Cardiac muscle cell (in vitro differentiated cells and primary cell): Measurements from ENCODE around the gene NPTN. TPM values are rescaled to one million over a fixed set of nuclear protein-coding genes. Genes with fewer than 3 reads are reported as not detected.

Source experiments
- DNase-seq, 2 donors: peaks; one replicate each; pipeline versions ENCODE4 v3.0.0 to v3.0.0-alpha.2; 2010 to 2017; ENCODE audit warnings: low read depth in 1 of 2, low spot score in 1 of 2
- H3K27ac ChIP-seq: fragments of 200-600 bp; sonication (generic); 2 replicates; pipeline ENCODE4 v1.5.1; 2016
- H3K27me3 ChIP-seq: fragments of 200-600 bp; sonication (generic); 2 replicates; pipeline ENCODE4 v1.6.0; 2016; ENCODE audit warnings: control low read depth
- H3K36me3 ChIP-seq: fragments of 200-600 bp; sonication (generic); 2 replicates; pipeline ENCODE4 v1.5.1; 2016; ENCODE audit warnings: control low read depth
- H3K4me1 ChIP-seq: fragments of 200-600 bp; sonication (generic); 2 replicates; pipeline ENCODE4 v1.8.1; 2017; ENCODE audit warnings: low read depth, mild to moderate bottlenecking, mixed run types
- H3K4me3 ChIP-seq: fragments of 200-600 bp; sonication (generic); 2 replicates; pipeline ENCODE4 v1.5.1; 2016; ENCODE audit warnings: mild to moderate bottlenecking
- H3K9me3 ChIP-seq: fragments of 200-600 bp; sonication (generic); 2 replicates; pipeline ENCODE4 v1.5.1; 2017; ENCODE audit warnings: low read depth, mild to moderate bottlenecking, control low read depth
- polyA plus RNA-seq: library from polyadenylated mRNA; unstranded; fragments of >200 nt; fragmentation: Nextera tagmentation; extraction: Ambion mirVana; gene quantifications from 2 replicates; pipeline ENCODE4 v1.2.1, GENCODE V29; 2016
- total RNA-seq: library from RNA; depleted of rRNA; stranded (reverse); fragments of >200 nt; gene quantifications from 2 replicates; pipeline ENCODE4 v1.2.3, GENCODE V29; 2016
- TF ChIP-seq, protein P1 (sequence below): IDR thresholded peaks from 2 replicates; pipeline ENCODE4 v1.5.1; 2012; ENCODE audit warnings: low read depth, mild to moderate bottlenecking, low read length

Gene NPTN
- total and polyA plus RNA-seq, 2 experiments from 2014 or later, result 243 to 375 TPM

DNA sequence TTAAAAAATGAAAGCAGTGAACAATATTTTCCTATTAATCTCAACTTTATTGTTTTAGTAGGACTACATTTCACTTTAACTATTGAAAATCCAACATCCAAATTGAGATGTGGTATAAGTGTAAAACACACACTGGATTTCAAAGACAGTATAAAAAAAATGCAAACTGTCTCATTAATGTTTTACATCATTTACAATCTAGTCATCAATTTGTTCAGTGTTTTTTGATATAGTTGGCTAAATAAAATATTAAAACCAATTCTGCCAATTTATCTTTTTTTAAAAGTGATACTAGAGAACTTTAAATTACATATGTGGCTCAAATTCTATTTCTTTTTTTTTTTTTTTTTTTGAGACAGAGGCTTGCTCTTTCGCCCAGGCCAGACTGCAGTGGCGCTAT is 95.1 kb downstream of the NPTN start:
- no peaks in the 10 kb centered on the region for H3K27me3 ChIP-seq
- H3K36me3 ChIP-seq, result no peaks in the 10 kb centered on the region
- H3K4me3 ChIP-seq, result no peak overlapping the region
- DNase-seq, result no peak
- no peaks in the 10 kb centered on the region for H3K4me1 ChIP-seq
- H3K9me3 ChIP-seq, result no peaks in the 10 kb centered on the region
- no peak overlapping the region for H3K27ac ChIP-seq
- TF ChIP-seq, protein P1, sequence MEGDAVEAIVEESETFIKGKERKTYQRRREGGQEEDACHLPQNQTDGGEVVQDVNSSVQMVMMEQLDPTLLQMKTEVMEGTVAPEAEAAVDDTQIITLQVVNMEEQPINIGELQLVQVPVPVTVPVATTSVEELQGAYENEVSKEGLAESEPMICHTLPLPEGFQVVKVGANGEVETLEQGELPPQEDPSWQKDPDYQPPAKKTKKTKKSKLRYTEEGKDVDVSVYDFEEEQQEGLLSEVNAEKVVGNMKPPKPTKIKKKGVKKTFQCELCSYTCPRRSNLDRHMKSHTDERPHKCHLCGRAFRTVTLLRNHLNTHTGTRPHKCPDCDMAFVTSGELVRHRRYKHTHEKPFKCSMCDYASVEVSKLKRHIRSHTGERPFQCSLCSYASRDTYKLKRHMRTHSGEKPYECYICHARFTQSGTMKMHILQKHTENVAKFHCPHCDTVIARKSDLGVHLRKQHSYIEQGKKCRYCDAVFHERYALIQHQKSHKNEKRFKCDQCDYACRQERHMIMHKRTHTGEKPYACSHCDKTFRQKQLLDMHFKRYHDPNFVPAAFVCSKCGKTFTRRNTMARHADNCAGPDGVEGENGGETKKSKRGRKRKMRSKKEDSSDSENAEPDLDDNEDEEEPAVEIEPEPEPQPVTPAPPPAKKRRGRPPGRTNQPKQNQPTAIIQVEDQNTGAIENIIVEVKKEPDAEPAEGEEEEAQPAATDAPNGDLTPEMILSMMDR, result no peak

DNA sequence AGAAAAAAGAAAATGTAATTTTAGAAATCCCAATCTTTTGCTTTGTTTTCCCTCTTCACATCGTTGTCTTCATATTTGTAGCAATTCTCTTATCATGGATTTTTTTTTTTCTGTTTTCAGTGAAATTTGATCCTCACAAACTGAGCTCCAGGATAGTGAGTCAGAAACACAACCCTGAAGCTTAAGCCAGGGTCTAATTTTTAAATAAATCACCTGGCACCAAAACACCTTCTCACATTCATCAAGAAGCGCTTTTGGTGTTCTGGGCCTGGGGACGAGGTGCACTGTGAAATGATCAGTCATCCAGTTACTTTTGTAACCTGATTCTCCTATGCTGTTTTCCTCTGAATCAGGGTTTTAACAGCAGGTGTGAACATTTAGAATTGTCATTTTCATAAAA is 102.5 kb downstream of the NPTN start:
- H3K9me3 ChIP-seq, result no peaks in the 10 kb centered on the region
- TF ChIP-seq, protein P1, result no peak
- H3K36me3 ChIP-seq, result no peaks in the 10 kb centered on the region
- peak overlapping the region; percentile 9 for H3K27ac ChIP-seq
- H3K27me3 ChIP-seq, result no peaks in the 10 kb centered on the region
- no peak for DNase-seq
- no peak overlapping the region for H3K4me3 ChIP-seq
- H3K4me1 ChIP-seq, result peaks cover 19% of the 10 kb centered on the region

DNA sequence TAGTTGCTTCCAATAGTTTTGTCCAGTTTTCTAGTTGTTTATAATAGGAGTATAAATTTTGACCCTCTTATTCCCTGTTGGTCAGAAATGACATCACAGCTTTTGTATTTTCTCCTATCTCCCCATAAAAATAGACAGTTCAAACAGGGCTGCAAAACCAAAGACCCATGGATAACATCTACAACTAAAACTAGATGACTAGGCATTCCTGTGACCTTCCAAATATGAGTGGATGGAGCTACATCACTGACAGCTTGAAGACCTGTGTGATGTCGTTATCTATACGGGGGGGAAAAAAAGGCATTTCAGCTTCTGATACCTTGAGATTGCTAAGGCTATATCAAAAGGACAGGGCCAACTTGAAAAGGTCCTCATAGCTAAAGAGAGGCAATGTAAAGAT is 105.6 kb downstream of the NPTN start:
- Histone ChIP-seq H3K36me3 (no peaks in the 10 kb centered on the region), H3K9me3 (no peaks in the 10 kb centered on the region), H3K27me3 (no peaks in the 10 kb centered on the region), H3K4me3 (no peak overlapping the region), H3K4me1 (peaks cover 19% of the 10 kb centered on the region), H3K27ac (peak overlapping the region; percentile 41)
- no peak for DNase-seq
- TF ChIP-seq, protein P1, result no peak

DNA sequence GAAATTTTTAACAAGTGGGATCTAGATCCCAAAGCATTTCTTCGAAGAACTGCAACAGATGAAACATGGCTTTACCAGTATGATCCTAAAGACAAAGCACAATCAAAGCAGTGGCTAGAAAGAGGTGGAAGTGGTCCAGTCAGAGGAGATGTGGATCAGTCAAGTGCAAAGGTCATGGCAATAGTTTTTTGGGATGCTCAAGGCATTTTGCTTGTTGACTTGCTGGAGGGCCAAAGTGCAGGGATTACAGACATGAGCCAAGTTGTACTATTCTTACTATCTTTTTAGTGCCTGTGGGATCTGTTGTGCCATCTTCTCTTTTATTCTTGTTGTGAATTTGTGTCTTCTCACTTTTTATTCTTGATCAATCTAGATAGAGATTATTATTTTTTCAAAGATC is 108.3 kb downstream of the NPTN start:
- Histone ChIP-seq H3K27ac (no peak overlapping the region), H3K27me3 (no peaks in the 10 kb centered on the region), H3K4me1 (peaks cover 31% of the 10 kb centered on the region), H3K36me3 (no peaks in the 10 kb centered on the region), H3K9me3 (no peaks in the 10 kb centered on the region), H3K4me3 (no peak overlapping the region)
- no peak for DNase-seq
- TF ChIP-seq, protein P1, result no peak

DNA sequence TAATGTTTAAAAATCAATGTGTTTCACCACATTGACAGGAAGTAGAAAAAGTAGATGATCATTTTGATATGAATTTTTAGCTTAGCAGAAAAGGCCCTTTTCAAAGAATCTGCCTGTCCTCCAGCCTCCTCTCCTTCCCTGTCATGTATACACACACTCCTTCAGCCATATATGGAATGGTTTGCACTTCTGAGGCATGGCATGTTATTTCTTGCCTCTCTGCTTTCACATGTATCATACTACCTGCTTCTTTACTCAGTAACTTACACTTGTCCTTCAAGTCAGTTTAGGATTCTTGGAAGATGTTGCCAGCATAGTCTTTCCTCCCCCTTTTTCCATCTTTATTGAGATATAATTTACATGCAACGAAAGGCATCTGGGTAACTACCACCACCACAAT is 111.2 kb downstream of the NPTN start:
- peak in 1 of 2 donors; percentile 17 for DNase-seq
- Histone ChIP-seq H3K27ac (peak overlapping the region; percentile 34), H3K4me3 (no peak overlapping the region), H3K4me1 (peaks cover 40% of the 10 kb centered on the region), H3K27me3 (no peaks in the 10 kb centered on the region), H3K9me3 (no peaks in the 10 kb centered on the region), H3K36me3 (no peaks in the 10 kb centered on the region)
- TF ChIP-seq, protein P1, result no peak
